ENCODE results near the gene STYXL1. TPM values are rescaled to one million over a fixed set of nuclear protein-coding genes. Genes with fewer than 3 reads are reported as not detected.

Gene STYXL1
- total RNA-seq, 1 experiment from 2014 or later = 61.3 TPM

GRCh38 chr7:76040126-76040525 is 7.7 kb downstream of the STYXL1 start:
- Histone ChIP-seq H3K9me3 (ENCODE audit: low read length) (no peaks in the 10 kb centered on the region), H3K36me3 (ENCODE audit: low read depth, low read length) (no peaks in the 10 kb centered on the region), H3K9me2 (replicated peaks; ENCODE audit: low read length) (no peaks in the 10 kb centered on the region), H3K4me3 (ENCODE audit: low read length) (no peak overlapping the region), H3K27ac (ENCODE audit: low read length) (no peak overlapping the region), H3K9ac (ENCODE audit: low read length) (no peak overlapping the region), H3K79me2 (ENCODE audit: low read length) (peaks cover 19% of the 10 kb centered on the region), H4K20me1 (ENCODE audit: low read length) (no peaks in the 10 kb centered on the region), H3K27me3 (ENCODE audit: low read length) (no peaks in the 10 kb centered on the region), H2AFZ (ENCODE audit: low read length) (no peak overlapping the region), H3F3A (ENCODE audit: low read length, unreplicated experiment) (no peaks in the 10 kb centered on the region), H3K4me2 (ENCODE audit: low read length) (no peak overlapping the region), H3K4me1 (ENCODE audit: insufficient read depth, low read length) (no peaks in the 10 kb centered on the region)
- ATAC-seq = no peak
- TF ChIP-seq CTCF (conservative IDR thresholded peaks at IDR 0.05; ENCODE audit: low read depth, low read length) (no peak), EZH2phosphoT487 (IDR thresholded peaks at IDR 0.05; ENCODE audit: borderline replicate concordance, low read length) (no peak), EZH2 (IDR thresholded peaks at IDR 0.05; ENCODE audit: low read length, unreplicated experiment) (no peak)
- BruUV-seq (replicated peaks) = no TSS peak
- intact Hi-C loops (cut with micrococcal nuclease) = no loop called here
- POLR2A ChIA-PET (ENCODE audit: unreplicated experiment) = no interaction called here
- no peak for DNase-seq
- CTCF ChIA-PET = no interaction called here

- intact Hi-C loops (cut with micrococcal nuclease) = no loop called here
- ATAC-seq = peak; percentile 70
- Histone ChIP-seq H3K79me2 (ENCODE audit: low read length) (no peaks in the 10 kb centered on the region), H3K9ac (ENCODE audit: low read length) (no peak overlapping the region), H3K36me3 (ENCODE audit: low read depth, low read length) (no peaks in the 10 kb centered on the region), H4K20me1 (ENCODE audit: low read length) (no peaks in the 10 kb centered on the region), H3K27ac (ENCODE audit: low read length) (no peak overlapping the region), H3F3A (ENCODE audit: low read length, unreplicated experiment) (no peaks in the 10 kb centered on the region), H3K9me2 (replicated peaks; ENCODE audit: low read length) (no peaks in the 10 kb centered on the region), H2AFZ (ENCODE audit: low read length) (no peak overlapping the region), H3K4me2 (ENCODE audit: low read length) (no peak overlapping the region), H3K9me3 (ENCODE audit: low read length) (no peaks in the 10 kb centered on the region), H3K4me1 (ENCODE audit: insufficient read depth, low read length) (no peaks in the 10 kb centered on the region), H3K27me3 (ENCODE audit: low read length) (no peaks in the 10 kb centered on the region), H3K4me3 (ENCODE audit: low read length) (no peak overlapping the region)
- no peak for TF ChIP-seq CTCF (conservative IDR thresholded peaks at IDR 0.05; ENCODE audit: low read depth, low read length)
- no peak for TF ChIP-seq EZH2phosphoT487 (IDR thresholded peaks at IDR 0.05; ENCODE audit: borderline replicate concordance, low read length)
- no peak for TF ChIP-seq EZH2 (IDR thresholded peaks at IDR 0.05; ENCODE audit: low read length, unreplicated experiment)
- DNase-seq = peak; percentile 11
- BruUV-seq (replicated peaks) = no TSS peak
- ChIA-PET POLR2A (ENCODE audit: unreplicated experiment) (no interaction called here), CTCF (no interaction called here)
Measured at GRCh38 chr7:76037310-76037709, 10.5 kb downstream of the STYXL1 start.

- CTCF ChIA-PET = no interaction called here
- TF ChIP-seq EZH2phosphoT487 (IDR thresholded peaks at IDR 0.05; ENCODE audit: borderline replicate concordance, low read length) (no peak), CTCF (conservative IDR thresholded peaks at IDR 0.05; ENCODE audit: low read depth, low read length) (no peak), EZH2 (IDR thresholded peaks at IDR 0.05; ENCODE audit: low read length, unreplicated experiment) (no peak)
Measured at GRCh38 chr7:76031964-76032363, 15.8 kb downstream of the STYXL1 start.

More at GRCh38 chr7:76031964-76032363, 15.8 kb downstream of the STYXL1 start:
- Histone ChIP-seq H3K4me2 (ENCODE audit: low read length) (no peak overlapping the region), H2AFZ (ENCODE audit: low read length) (no peak overlapping the region), H3K27me3 (ENCODE audit: low read length) (no peaks in the 10 kb centered on the region), H3K36me3 (ENCODE audit: low read depth, low read length) (no peaks in the 10 kb centered on the region), H3K9ac (ENCODE audit: low read length) (no peak overlapping the region), H3K4me3 (ENCODE audit: low read length) (no peak overlapping the region), H3K79me2 (ENCODE audit: low read length) (no peaks in the 10 kb centered on the region), H3K9me2 (replicated peaks; ENCODE audit: low read length) (no peaks in the 10 kb centered on the region), H3K9me3 (ENCODE audit: low read length) (no peaks in the 10 kb centered on the region), H3F3A (ENCODE audit: low read length, unreplicated experiment) (no peaks in the 10 kb centered on the region), H4K20me1 (ENCODE audit: low read length) (no peaks in the 10 kb centered on the region), H3K4me1 (ENCODE audit: insufficient read depth, low read length) (no peaks in the 10 kb centered on the region), H3K27ac (ENCODE audit: low read length) (no peak overlapping the region)
- POLR2A ChIA-PET (ENCODE audit: unreplicated experiment) = no interaction called here
- no peak for DNase-seq
- BruUV-seq (replicated peaks) = no TSS peak
- no peak for ATAC-seq
- intact Hi-C loops (cut with micrococcal nuclease) = no loop called here

Measured in PC-3 (cell line).